Measurements from ENCODE around the gene TMEM132C. TPM values are rescaled to one million over a fixed set of nuclear protein-coding genes. Genes with fewer than 3 reads are reported as not detected.

The TMEM132C gene
- total RNA-seq, 2 donors from 2014 or later = 0.26 to 0.33 TPM

GRCh38 chr12:128709660-128710059 lies 442.7 kb downstream of the TMEM132C start:
- H3K27ac Mint-ChIP-seq = no peak overlapping the region
- H3K36me3 Mint-ChIP-seq (ENCODE audit: low read depth) = no peaks in the 10 kb centered on the region
- H3K9me3 Mint-ChIP-seq = no peaks in the 10 kb centered on the region

DNA sequence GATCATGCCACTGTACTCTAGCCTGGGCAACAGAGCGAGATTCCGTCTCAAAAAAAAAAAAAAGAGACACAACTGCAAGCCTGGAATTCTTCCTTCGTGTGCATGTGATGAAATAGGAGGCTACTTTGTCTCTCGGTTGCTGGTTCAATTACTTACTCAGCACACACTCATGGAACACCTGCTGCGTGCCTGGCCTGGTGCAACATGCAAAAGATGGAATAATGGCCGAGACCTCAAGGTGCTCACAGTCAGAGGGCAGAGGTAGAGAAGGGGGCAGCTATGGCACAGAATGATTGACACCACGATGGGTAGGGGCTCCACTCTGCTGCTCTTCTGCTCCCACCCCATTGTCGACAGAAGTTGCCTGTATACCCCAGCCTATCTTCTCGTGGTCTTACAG lies 444.5 kb downstream of the TMEM132C start:
- H3K36me3 Mint-ChIP-seq (ENCODE audit: low read depth) = no peaks in the 10 kb centered on the region
- H3K4me1 Mint-ChIP-seq = no peaks in the 10 kb centered on the region
- Histone ChIP-seq H3K4me1 (ENCODE audit: control insufficient read depth, insufficient read depth, low read length) (no peaks in the 10 kb centered on the region), H3K4me3 (ENCODE audit: low read length) (no peak overlapping the region), H3K27ac (ENCODE audit: low read depth, low read length) (no peak overlapping the region), H3K9ac (ENCODE audit: extremely low read depth, low read length, poor library complexity, severe bottlenecking) (no peak overlapping the region), H3K9me3 (ENCODE audit: control insufficient read depth, low read length) (no peaks in the 10 kb centered on the region), H3K36me3 (ENCODE audit: control insufficient read depth, insufficient read depth, low read length) (no peaks in the 10 kb centered on the region), H3K27me3 (ENCODE audit: control insufficient read depth, insufficient read depth, low read length, poor library complexity, severe bottlenecking) (no peaks in the 10 kb centered on the region)
- no peaks in the 10 kb centered on the region for H3K9me3 Mint-ChIP-seq
- no peak overlapping the region for H3K27ac Mint-ChIP-seq
- TF ChIP-seq CTCF (conservative IDR thresholded peaks at IDR 0.05) = no peak
- H3K4me3 Mint-ChIP-seq = no peak overlapping the region
- no peak for DNase-seq
- WGBS, 2 experiments (ENCODE audit: insufficient coverage in 1 of 2, insufficient read length in 1 of 2) = 86 to 98% methylated on average over 5 to 7 of the region's 9 CpGs
- H3K27me3 Mint-ChIP-seq (ENCODE audit: insufficient read depth) = peaks cover 3% of the 10 kb centered on the region

More at GRCh38 chr12:128709660-128710059, 442.7 kb downstream of the TMEM132C start:
- no peak overlapping the region for H3K4me3 Mint-ChIP-seq
- Histone ChIP-seq H3K4me3 (ENCODE audit: low read length) (no peak overlapping the region), H3K27me3 (ENCODE audit: control insufficient read depth, insufficient read depth, low read length, poor library complexity, severe bottlenecking) (no peaks in the 10 kb centered on the region), H3K9ac (ENCODE audit: extremely low read depth, low read length, poor library complexity, severe bottlenecking) (no peak overlapping the region), H3K4me1 (ENCODE audit: control insufficient read depth, insufficient read depth, low read length) (no peaks in the 10 kb centered on the region), H3K27ac (ENCODE audit: low read depth, low read length) (no peak overlapping the region), H3K9me3 (ENCODE audit: control insufficient read depth, low read length) (no peaks in the 10 kb centered on the region), H3K36me3 (ENCODE audit: control insufficient read depth, insufficient read depth, low read length) (no peaks in the 10 kb centered on the region)
- no peak for TF ChIP-seq CTCF (conservative IDR thresholded peaks at IDR 0.05)
- no peaks in the 10 kb centered on the region for H3K4me1 Mint-ChIP-seq
- H3K27me3 Mint-ChIP-seq (ENCODE audit: insufficient read depth) = peaks cover 3% of the 10 kb centered on the region
- DNase-seq = no peak
- WGBS, 2 experiments (ENCODE audit: insufficient coverage in 1 of 2, insufficient read length in 1 of 2) = 90 to 92% methylated on average over 5 of the region's 5 CpGs

DNA sequence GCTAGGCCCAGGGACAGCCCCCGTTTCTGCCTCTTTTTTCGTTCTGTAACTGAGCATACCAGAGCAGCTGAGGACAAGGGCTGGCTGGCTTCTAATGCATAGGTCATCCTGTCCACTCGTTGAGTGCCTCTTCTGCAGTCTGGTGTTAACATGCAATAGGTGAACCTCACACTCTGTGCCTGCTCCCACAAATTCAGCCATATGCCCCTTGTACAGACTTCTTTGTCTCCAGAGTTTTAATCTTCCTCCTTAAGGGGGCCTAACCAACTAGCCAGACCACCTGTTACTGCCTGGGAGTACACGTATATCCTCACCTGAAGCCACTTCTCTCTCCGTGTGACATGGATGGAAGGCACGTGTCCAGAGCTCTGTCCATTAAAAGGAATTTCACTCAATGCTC lies 445.7 kb downstream of the TMEM132C start:
- H3K9me3 ChIP-seq (ENCODE audit: control insufficient read depth, low read length) = no peaks in the 10 kb centered on the region
- 91 to 95% methylated on average over 5 to 6 of the region's 6 CpGs for WGBS, 2 experiments (ENCODE audit: insufficient coverage in 1 of 2, insufficient read length in 1 of 2)
- no peaks in the 10 kb centered on the region for H3K9me3 Mint-ChIP-seq
- no peaks in the 10 kb centered on the region for H3K4me1 ChIP-seq (ENCODE audit: control insufficient read depth, insufficient read depth, low read length)
- H3K36me3 Mint-ChIP-seq (ENCODE audit: low read depth) = no peaks in the 10 kb centered on the region
- TF ChIP-seq CTCF (conservative IDR thresholded peaks at IDR 0.05) = no peak
- H3K4me3 ChIP-seq (ENCODE audit: low read length) = no peak overlapping the region
- H3K27ac Mint-ChIP-seq = no peak overlapping the region
- DNase-seq = no peak
- H3K4me3 Mint-ChIP-seq = no peak overlapping the region
- H3K27me3 ChIP-seq (ENCODE audit: control insufficient read depth, insufficient read depth, low read length, poor library complexity, severe bottlenecking) = no peaks in the 10 kb centered on the region
- H3K27me3 Mint-ChIP-seq (ENCODE audit: insufficient read depth) = peaks cover 3% of the 10 kb centered on the region
- no peak overlapping the region for H3K27ac ChIP-seq (ENCODE audit: low read depth, low read length)
- H3K9ac ChIP-seq (ENCODE audit: extremely low read depth, low read length, poor library complexity, severe bottlenecking) = no peak overlapping the region
- H3K36me3 ChIP-seq (ENCODE audit: control insufficient read depth, insufficient read depth, low read length) = no peaks in the 10 kb centered on the region
- no peaks in the 10 kb centered on the region for H3K4me1 Mint-ChIP-seq
